B cell (primary cell): Measurements from ENCODE around the gene PEX16.

Experiments used
- CTCF ChIP-seq: fragments of 200-600 bp; IDR thresholded peaks from one replicate; pipeline ENCODE4 v1.8.0; 2022; ENCODE audit warnings: antibody characterized with exemption, mild to moderate bottlenecking
- EZH2 ChIP-seq: IDR thresholded peaks from 2 replicates; pipeline ENCODE4 v1.6.1; 2012; ENCODE audit warnings: borderline replicate concordance, low read depth, mild to moderate bottlenecking, moderate library complexity, low read length; ENCODE audit not compliant: insufficient read depth, poor library complexity, severe bottlenecking

- TF ChIP-seq CTCF: no peak
- no peak for TF ChIP-seq EZH2
Observed at GRCh38 chr11:45942381-45942780, 24.7 kb upstream of the PEX16 start.
